Measurements from ENCODE around the gene RAB40C. TPM values are rescaled to one million over a fixed set of nuclear protein-coding genes. Genes with fewer than 3 reads are reported as not detected.
A peak's percentile ranks its signal among the peaks of the same experiment; 100 is the strongest.

Gene RAB40C
- total RNA-seq, 1 donor from 2014 or later = 13.4 TPM

- Mint-ChIP-seq H3K4me3 (ENCODE audit: low read depth) (peak overlapping the region; percentile 71), H3K27me3 (ENCODE audit: low read depth) (no peaks in the 10 kb centered on the region), H3K9me3 (no peaks in the 10 kb centered on the region), H3K36me3 (ENCODE audit: low read depth) (peaks cover 6% of the 10 kb centered on the region), H3K4me1 (ENCODE audit: low read depth) (peaks cover 4% of the 10 kb centered on the region), H3K27ac (peak overlapping the region; percentile 80)
- DNase-seq (ENCODE audit: low spot score) = no peak
- intact Hi-C loops (cut with micrococcal nuclease) = no loop called here
These were observed 77.4 kb downstream of the RAB40C start for GRCh38 chr16:667113-667779.

- Mint-ChIP-seq H3K9me3 (no peaks in the 10 kb centered on the region), H3K27ac (peak within 1 kb of the TSS; percentile 80), H3K4me1 (ENCODE audit: low read depth) (peaks cover 4% of the 10 kb centered on the region), H3K27me3 (ENCODE audit: low read depth) (no peaks in the 10 kb centered on the region), H3K36me3 (ENCODE audit: low read depth) (peaks cover 8% of the 10 kb centered on the region), H3K4me3 (ENCODE audit: low read depth) (peak within 1 kb of the TSS; percentile 79)
- peak; percentile 93 for DNase-seq (ENCODE audit: low spot score)
- intact Hi-C loops (cut with micrococcal nuclease) = no loop called here
These were observed 78.1 kb downstream of the RAB40C start, which contains the start of gene RHOT2 for GRCh38 chr16:667780-668518. TSS of gene RHOT2 (plus strand) at chr16:668132. CDS start at chr16:668200, 68 bp downstream.

GRCh38 chr16:668519-669171, 78.8 kb downstream of the RAB40C start:
- Mint-ChIP-seq H3K27ac (peak overlapping the region; percentile 58), H3K36me3 (ENCODE audit: low read depth) (peaks cover 10% of the 10 kb centered on the region)

DNA sequence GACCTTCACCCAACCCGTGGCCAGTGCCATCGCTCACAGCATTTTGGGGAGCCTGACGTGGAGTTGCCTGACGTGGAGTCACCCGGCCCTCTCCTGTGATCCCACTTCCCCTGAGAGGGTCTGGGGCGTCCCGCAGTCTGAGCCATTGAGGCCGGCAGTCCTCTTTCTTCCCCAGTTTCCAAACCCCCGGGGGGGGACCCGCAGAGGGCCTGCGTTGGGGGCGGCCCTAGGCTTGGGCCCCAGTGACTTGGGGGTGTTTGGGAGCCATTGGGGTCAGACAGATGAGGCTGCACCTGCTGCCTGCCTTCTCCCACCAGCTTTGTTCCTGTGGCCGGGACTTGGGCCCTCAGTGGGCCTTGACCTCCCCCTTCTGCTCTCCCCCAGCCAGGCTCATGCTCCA, 79.8 kb downstream of the RAB40C start:
- Mint-ChIP-seq H3K4me1 (ENCODE audit: low read depth) (peaks cover 4% of the 10 kb centered on the region), H3K36me3 (ENCODE audit: low read depth) (peaks cover 10% of the 10 kb centered on the region), H3K9me3 (no peaks in the 10 kb centered on the region), H3K27ac (no peak overlapping the region), H3K4me3 (ENCODE audit: low read depth) (peak overlapping the region; percentile 79), H3K27me3 (ENCODE audit: low read depth) (no peaks in the 10 kb centered on the region)
- DNase-seq (ENCODE audit: low spot score) = no peak
- intact Hi-C loops (cut with micrococcal nuclease) = no loop called here

More at GRCh38 chr16:668519-669171, 78.8 kb downstream of the RAB40C start:
- Mint-ChIP-seq H3K4me1 (ENCODE audit: low read depth) (peaks cover 4% of the 10 kb centered on the region), H3K27me3 (ENCODE audit: low read depth) (no peaks in the 10 kb centered on the region), H3K9me3 (no peaks in the 10 kb centered on the region), H3K4me3 (ENCODE audit: low read depth) (peak overlapping the region; percentile 79)
- no peak for DNase-seq (ENCODE audit: low spot score)
- intact Hi-C loops (cut with micrococcal nuclease) = no loop called here

GRCh38 chr16:670485-671352, 80.9 kb downstream of the RAB40C start:
- H3K4me3 Mint-ChIP-seq (ENCODE audit: low read depth) = peak overlapping the region; percentile 26
- H3K4me1 Mint-ChIP-seq (ENCODE audit: low read depth) = peaks cover 4% of the 10 kb centered on the region
- peaks cover 4% of the 10 kb centered on the region for H3K27me3 Mint-ChIP-seq (ENCODE audit: low read depth)
- H3K36me3 Mint-ChIP-seq (ENCODE audit: low read depth) = peaks cover 10% of the 10 kb centered on the region
- intact Hi-C loops (cut with micrococcal nuclease) = no loop called here
- DNase-seq (ENCODE audit: low spot score) = no peak
- H3K9me3 Mint-ChIP-seq = no peaks in the 10 kb centered on the region
- no peak overlapping the region for H3K27ac Mint-ChIP-seq

GRCh38 chr16:671353-672131, 81.7 kb downstream of the RAB40C start:
- Mint-ChIP-seq H3K27me3 (ENCODE audit: low read depth) (peaks cover 4% of the 10 kb centered on the region), H3K4me1 (ENCODE audit: low read depth) (peaks cover 4% of the 10 kb centered on the region), H3K9me3 (no peaks in the 10 kb centered on the region), H3K27ac (no peak overlapping the region), H3K36me3 (ENCODE audit: low read depth) (peaks cover 10% of the 10 kb centered on the region), H3K4me3 (ENCODE audit: low read depth) (no peak overlapping the region)
- DNase-seq (ENCODE audit: low spot score) = no peak
- intact Hi-C loops (cut with micrococcal nuclease) = no loop called here

GRCh38 chr16:672371-672770, 82.5 kb downstream of the RAB40C start:
- H3K4me3 Mint-ChIP-seq (ENCODE audit: low read depth) = no peak overlapping the region
- H3K9me3 Mint-ChIP-seq = no peaks in the 10 kb centered on the region
- intact Hi-C loops (cut with micrococcal nuclease) = no loop called here
- peaks cover 10% of the 10 kb centered on the region for H3K36me3 Mint-ChIP-seq (ENCODE audit: low read depth)
- DNase-seq (ENCODE audit: low spot score) = no peak
- peaks cover 4% of the 10 kb centered on the region for H3K27me3 Mint-ChIP-seq (ENCODE audit: low read depth)
- H3K27ac Mint-ChIP-seq = no peak overlapping the region
- peaks cover 4% of the 10 kb centered on the region for H3K4me1 Mint-ChIP-seq (ENCODE audit: low read depth)

DNA sequence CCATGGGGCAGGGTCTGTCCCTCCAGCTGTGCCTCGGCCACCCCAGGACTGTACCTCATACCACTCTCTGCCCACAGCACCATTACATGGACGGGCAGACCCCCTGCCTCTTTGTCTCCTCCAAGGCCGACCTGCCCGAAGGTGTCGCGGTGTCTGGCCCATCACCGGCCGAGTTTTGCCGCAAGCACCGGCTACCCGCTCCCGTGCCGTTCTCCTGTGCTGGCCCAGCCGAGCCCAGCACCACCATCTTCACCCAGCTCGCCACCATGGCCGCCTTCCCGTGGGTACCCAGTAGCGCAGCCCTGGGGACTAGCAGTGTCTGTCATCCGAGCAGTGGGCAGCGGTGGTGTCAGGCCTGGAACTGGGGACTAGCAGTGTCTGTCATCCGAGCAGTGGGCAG, 83.0 kb downstream of the RAB40C start:
- intact Hi-C loops (cut with micrococcal nuclease) = no loop called here
- Mint-ChIP-seq H3K4me1 (ENCODE audit: low read depth) (no peaks in the 10 kb centered on the region), H3K36me3 (ENCODE audit: low read depth) (peaks cover 10% of the 10 kb centered on the region), H3K9me3 (no peaks in the 10 kb centered on the region), H3K4me3 (ENCODE audit: low read depth) (no peak overlapping the region), H3K27me3 (ENCODE audit: low read depth) (peaks cover 4% of the 10 kb centered on the region), H3K27ac (no peak overlapping the region)
- no peak for DNase-seq (ENCODE audit: low spot score)

- intact Hi-C loops (cut with micrococcal nuclease) = no loop called here
- Mint-ChIP-seq H3K4me3 (ENCODE audit: low read depth) (no peak overlapping the region), H3K27ac (no peak overlapping the region), H3K4me1 (ENCODE audit: low read depth) (no peaks in the 10 kb centered on the region), H3K36me3 (ENCODE audit: low read depth) (peaks cover 10% of the 10 kb centered on the region), H3K9me3 (no peaks in the 10 kb centered on the region), H3K27me3 (ENCODE audit: low read depth) (peaks cover 4% of the 10 kb centered on the region)
- no peak for DNase-seq (ENCODE audit: low spot score)
These were observed 83.6 kb downstream of the RAB40C start for GRCh38 chr16:673399-673991.

DNA sequence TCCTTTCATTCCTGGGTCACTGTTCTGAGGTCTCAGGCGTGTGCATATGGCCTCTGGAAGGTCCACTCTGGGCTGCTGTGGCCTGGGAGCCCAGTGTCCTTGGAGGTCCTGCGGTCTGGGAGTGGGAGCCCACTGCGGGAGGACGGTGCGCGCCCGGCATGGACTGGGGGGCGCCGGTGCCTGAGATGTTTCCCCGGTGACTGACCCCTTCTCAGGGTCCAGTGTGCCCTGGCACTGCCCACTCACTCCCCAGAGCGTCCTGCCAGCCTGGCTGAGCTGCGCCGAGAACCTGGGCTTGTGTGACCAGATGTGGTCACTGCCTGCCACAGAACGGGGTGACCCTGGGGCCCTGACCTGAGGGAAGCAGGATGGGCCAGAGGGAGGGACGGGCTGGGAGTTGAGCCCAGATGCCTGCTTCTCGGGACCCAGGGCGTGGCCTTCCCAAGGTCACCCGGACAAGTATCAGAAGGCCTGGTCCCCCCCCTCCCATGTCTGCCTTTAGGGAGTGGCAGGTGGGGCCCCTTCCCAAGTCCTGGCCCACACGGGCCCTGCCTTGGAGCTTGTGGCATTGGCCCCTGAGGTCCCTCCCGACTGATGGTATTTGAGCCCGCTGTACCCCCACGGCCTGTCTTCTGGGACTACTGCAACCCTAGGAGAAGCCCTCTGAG, 84.5 kb downstream of the RAB40C start:
- peaks cover 10% of the 10 kb centered on the region for H3K36me3 Mint-ChIP-seq (ENCODE audit: low read depth)
- H3K4me3 Mint-ChIP-seq (ENCODE audit: low read depth) = no peak overlapping the region
- peaks cover 4% of the 10 kb centered on the region for H3K27me3 Mint-ChIP-seq (ENCODE audit: low read depth)
- intact Hi-C loops (cut with micrococcal nuclease) = no loop called here
- DNase-seq (ENCODE audit: low spot score) = no peak
- H3K27ac Mint-ChIP-seq = no peak overlapping the region
- peaks cover 3% of the 10 kb centered on the region for H3K4me1 Mint-ChIP-seq (ENCODE audit: low read depth)
- no peaks in the 10 kb centered on the region for H3K9me3 Mint-ChIP-seq

All from activated T-helper 2 cell treated with anti-CD3 and anti-CD28 coated beads, Interferon-gamma antibody, Interleukin-2, Interleukin-4, amounts not matched to agents 10 μg/mL and 5 μg/mL and 100 μg/mL, durations not matched to agents 14 hours and 24 hours and 36 hours (primary cell).